ENCODE measurements around the gene PRDX6.

DNA sequence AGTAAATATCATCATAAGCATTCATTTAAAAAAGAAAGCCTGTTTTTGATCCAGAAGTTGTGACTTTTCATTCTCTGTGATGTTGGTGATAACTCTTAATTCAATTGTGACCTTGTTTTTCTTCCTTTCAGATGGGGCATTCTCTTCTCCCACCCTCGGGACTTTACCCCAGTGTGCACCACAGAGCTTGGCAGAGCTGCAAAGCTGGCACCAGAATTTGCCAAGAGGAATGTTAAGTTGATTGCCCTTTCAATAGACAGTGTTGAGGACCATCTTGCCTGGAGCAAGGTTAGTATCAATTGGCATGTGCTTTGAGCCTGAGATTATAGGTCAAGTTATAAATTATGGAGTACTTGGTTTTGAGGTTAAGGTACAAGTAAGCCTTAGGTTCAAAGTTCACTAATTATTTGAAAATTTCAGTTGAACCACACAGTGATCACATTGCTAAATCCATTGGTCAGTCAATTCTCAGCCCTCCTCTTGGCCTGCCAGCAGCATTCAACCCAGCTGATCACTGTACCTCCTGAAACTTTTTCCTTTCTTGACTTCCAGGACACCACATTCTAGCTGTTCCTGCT is 4.1 kb downstream of the PRDX6 start:
- no peak for TF ChIP-seq POLR2A (IDR thresholded peaks at IDR 0.05; ENCODE audit: low read depth, low read length)
- TF ChIP-seq, protein P1, sequence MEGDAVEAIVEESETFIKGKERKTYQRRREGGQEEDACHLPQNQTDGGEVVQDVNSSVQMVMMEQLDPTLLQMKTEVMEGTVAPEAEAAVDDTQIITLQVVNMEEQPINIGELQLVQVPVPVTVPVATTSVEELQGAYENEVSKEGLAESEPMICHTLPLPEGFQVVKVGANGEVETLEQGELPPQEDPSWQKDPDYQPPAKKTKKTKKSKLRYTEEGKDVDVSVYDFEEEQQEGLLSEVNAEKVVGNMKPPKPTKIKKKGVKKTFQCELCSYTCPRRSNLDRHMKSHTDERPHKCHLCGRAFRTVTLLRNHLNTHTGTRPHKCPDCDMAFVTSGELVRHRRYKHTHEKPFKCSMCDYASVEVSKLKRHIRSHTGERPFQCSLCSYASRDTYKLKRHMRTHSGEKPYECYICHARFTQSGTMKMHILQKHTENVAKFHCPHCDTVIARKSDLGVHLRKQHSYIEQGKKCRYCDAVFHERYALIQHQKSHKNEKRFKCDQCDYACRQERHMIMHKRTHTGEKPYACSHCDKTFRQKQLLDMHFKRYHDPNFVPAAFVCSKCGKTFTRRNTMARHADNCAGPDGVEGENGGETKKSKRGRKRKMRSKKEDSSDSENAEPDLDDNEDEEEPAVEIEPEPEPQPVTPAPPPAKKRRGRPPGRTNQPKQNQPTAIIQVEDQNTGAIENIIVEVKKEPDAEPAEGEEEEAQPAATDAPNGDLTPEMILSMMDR (conservative IDR thresholded peaks at IDR 0.05; ENCODE audit: low read depth, low read length), result no peak
- TF ChIP-seq RAD21 (IDR thresholded peaks at IDR 0.05; ENCODE audit: low read length), result no peak

Data from IMR-90 (cell line).